Stimulated activated CD4-positive, alpha-beta T cell treated with anti-CD3 and anti-CD28 coated beads, Interleukin-12 subunit alpha, Interleukin-12 subunit beta, amount 100 ng/mL, for 48 hours (primary cell): Measurements from ENCODE around the gene ANGPTL8.
A peak's percentile ranks its signal among the peaks of the same experiment; 100 is the strongest.

Experiments used
- DNase-seq, 3 donors: peaks; one replicate each; pipeline ENCODE4 v3.0.0-alpha.2; 2020; ENCODE audit warnings: low read depth in 2 of 3, low spot score in 1 of 3

The ANGPTL8 gene

DNA sequence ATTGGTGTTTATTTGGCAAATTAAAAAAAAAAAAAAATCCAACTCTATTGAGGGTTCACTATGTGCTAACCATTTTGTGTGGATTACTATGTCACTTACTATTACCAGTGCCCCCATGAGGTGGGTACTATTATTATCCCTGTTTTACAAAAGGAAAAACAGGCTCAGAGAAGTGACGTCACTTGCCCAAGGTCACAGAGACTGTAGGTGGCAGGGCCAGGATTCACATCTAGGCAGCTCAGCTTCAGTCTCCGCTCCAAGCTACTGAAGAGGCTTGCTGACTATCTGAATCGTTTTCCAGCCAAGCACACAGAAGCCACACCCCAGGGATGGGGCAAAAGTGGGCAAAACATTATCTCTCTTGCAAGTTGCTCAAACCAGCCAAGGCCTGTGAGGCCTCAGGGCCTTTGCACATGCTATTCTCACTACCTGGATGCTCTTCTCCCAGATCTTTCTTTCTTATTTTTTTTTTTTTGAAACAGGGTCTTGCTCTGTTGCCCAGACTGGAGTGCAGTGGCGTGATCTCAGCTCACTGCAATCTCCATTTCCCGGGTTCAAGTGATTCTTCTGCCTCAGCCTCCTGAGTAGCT lies 4.8 kb upstream of the ANGPTL8 start:
- no peak for DNase-seq

DNA sequence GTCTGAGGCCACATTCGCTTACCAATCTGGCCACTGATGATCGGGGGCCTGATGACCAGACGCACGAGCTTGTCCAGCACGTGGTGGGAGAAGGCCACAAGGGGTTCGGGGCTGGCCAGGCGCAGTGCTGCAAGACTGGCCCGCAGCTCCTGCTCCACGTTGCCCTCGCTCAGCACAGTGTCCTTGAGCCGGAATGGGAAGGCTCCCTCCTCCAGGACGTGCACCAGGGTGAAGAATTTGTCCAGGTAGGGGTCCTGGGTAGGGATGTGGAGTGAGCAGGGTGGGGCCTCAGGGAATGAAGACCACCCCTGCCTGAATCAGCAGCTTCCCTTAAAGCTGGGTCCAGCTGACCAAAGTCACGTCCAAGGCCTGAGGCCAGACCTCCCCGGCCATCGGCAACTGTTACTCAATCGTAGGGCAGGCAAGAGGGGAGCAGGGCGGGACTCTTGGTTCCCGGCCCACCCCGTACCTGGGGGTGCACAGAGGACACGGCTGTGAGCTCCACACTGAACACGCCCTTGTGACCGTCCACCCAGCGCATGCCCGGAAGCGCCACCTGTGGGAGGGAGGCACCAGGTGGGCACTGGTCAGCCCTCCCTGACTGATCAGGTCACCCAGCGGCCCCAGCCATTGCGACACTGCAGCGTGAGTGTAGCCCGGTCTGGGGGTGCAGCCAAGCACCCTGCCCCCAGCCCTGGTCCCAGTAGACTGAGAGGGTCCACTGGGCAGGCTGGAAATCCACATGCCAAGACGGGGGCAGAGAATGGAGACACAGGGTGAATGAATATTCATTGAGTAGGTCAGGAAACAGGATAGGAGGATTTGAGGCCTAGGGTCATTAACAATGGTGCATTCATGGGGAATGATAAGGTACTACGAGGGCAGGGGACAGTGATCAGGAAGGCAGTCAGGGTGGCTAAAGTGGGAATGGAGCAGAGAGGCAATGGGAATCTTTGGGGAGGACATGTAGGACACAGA lies 2.8 kb upstream of the ANGPTL8 start:
- DNase-seq = no peak

DNA sequence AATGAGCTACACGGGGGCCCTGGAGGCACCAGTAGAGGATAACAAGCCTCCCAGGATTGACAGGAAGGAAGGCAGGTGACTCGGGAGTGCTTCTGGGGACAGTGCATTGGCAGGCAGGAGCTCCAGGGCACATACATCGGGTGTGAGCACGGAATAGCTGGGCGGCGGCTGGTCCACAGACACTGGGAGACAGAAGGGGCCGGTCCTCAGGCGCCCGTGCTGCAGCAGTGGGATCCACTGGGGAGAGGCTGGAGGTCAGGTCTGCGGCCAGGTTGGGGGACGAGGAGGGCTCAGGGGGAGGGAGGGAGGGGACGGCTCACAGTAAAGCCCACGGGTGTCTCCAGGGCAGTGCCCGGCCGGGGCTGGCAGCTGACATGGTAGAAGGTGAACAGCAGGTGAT lies 2.1 kb upstream of the ANGPTL8 start:
- no peak for DNase-seq

DNA sequence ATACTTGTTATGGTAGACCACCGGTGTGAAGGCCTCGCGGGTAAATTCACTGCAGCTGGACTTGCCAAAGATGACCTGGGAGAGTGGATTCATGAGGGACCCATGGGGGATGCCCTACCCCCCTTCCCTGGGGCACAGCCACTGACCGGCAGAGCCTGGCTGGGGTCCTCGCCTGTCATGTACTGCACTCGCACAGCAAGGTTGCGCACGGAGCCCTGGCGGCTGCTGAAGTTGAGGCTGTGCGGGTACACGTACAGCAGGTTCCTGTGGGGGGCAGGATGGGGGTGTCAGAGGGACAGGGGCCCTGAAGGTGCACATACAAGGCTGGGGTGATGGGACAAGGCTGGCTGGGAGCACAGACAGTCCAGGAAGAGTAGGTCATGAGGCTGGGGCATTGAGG lies 1.4 kb upstream of the ANGPTL8 start:
- DNase-seq = no peak

DNA sequence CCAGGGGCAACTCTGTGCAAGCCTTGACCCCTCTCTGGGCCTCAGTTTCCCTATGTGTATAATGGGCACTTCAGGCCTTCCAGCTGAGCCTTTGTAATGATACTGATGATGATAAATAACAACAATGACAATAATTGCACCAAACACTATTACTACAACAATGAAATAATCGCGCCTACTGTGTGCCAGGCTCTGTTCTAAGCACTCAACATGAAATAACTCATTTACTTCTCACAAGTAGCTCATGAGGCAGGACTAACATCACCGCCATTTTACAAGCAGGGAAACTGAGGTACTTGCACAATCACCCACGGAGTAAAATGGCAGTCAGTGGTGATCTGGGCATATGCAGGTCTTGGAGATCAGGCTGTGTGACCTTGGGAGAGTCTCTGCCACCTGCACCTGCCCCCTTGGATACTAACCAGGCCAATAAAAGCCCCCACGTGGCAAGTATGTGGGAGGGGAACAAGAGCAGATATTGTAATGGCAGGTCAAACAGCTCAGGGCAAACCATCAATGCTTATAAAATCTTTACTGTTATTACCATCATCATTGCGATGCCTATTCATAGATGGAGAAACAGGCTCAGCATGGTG lies 540 bp upstream of the ANGPTL8 start:
- no peak for DNase-seq

DNA sequence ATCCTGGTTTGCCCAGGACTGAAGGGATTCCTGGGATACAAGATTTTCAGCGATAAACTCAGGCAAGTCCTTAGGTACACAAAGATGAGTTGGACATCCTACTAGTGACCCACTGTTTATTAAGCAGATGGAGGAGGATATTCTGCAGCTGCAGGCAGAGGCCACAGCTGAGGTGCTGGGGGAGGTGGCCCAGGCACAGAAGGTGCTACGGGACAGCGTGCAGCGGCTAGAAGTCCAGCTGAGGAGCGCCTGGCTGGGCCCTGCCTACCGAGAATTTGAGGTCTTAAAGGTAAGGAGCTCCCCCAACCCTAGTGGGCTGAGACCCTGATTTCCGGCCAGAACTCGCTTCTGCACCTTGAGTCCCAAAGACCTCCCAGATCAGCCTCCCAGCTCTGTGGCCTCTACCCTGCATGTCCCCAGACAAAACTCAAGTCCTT lies 607 bp downstream of the ANGPTL8 start:
- DNase-seq = no peak

DNA sequence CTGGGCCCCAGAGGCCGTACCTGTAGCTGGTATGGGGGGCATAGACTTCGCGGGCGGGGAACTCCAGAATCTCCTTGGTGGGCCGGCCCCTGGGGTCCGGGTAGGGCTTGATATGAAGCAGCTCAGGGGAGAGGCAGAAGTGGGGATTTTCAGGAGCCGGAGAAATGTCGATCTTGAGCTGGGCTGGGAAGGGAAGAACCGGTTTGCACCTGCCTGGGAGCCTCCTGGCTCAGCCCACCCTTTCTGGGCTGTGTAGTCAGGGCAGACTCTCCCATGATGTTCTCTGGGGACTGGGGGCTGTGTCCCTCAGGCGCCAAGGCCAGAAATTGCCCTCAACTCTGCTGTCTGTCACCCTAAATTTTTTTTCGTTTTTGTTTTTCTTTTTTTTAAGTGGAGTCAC lies 2.6 kb downstream of the ANGPTL8 start:
- no peak for DNase-seq

DNA sequence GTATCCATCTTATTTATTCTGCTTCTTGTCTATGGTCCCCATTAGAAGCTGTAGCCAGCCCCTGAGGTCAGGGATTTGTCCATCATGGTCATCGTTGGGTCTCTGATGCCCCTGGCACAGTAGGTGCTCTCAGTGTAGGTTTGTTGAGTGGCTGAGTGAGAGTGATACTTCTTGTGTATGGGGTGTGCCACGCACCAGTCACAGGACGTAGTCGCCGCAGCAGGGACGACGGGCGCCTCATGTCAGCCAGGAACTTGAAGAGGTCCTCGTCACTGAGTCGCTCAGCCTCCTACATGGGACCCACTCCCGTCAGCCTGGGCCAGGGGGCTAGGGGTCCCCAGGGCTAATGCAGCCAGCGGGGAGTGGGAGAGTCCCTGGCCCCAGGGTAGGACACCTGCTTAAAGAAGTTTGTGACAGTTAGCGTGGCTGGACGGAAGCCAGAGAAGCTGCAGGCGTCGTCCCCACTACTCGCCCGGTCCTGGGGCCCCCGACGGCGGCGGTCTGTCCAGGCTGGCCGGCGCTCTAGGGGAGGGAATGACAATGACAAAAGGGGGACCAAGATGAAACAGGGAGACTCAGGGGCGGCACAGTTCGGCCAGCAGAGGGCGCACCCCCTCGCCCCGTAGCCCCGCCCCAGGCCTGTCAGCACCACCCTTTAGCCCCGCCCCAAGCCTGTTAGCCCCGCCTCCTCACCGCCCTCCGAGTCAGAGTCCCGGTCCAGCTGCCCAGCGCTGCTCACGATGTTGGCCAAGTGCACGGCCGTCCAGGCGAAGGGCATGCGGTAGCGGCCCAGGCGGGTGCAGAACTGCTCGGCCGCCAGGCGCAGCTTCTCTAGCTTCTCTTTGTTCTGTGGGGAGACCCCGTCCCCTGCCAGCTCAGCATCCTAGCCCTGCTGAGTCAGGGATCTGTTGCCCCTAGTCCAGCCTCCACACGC lies 3.7 kb downstream of the ANGPTL8 start:
- DNase-seq = peak; percentile 74 to 93 (median 87)

DNA sequence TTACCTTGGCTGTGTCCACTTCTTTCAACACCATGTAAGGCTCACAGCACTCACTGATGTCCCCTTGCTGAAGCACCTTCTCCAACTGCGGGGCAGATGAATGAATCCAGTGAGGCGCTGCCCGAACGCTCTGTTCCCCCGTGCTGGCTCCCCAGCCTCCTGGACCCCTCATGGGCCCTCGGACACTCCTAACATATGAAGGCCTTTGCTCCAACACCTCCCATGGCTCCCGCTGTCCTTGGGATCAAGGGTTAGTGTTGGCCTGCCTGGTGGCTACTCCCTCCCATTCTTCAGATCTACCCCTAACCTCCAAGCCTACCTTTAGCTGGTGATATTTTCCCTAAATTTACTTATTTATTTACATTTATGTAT lies 4.4 kb downstream of the ANGPTL8 start:
- DNase-seq = no peak

DNA sequence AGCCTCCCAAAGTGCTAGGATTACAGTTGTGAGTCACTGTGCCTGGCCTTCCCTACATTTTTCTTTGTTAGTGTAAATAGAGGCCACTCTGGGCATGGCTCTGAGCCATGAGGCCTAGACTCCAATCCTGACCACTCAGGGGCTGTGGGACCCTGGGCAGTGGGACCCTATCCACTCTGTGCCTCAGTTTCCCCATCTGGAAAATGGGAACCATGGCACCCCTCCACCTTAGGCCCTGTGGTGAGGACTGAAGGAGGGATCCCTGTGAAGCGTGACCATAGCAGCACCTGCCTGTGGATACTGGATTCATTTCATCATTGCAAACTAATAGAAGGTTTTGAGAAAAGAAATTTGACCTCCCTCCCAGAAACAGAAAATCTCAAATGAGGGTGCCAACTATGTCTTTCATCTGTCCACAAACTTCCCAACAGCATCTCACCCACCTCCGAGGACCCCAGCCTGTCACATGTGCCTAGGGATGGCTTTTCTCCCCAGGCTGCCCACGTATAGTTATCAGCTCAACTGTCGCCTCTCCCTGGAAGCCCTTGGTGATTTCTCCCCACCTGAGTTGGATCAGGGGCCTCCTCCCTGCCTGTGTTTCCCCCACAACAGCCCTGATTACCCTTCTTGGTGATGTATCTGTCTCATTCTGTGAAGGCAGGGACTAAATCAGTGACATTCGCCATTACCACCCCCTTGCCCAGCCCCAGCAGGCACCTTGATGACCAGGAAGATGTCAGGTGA lies 5.6 kb downstream of the ANGPTL8 start:
- DNase-seq = no peak

DNA sequence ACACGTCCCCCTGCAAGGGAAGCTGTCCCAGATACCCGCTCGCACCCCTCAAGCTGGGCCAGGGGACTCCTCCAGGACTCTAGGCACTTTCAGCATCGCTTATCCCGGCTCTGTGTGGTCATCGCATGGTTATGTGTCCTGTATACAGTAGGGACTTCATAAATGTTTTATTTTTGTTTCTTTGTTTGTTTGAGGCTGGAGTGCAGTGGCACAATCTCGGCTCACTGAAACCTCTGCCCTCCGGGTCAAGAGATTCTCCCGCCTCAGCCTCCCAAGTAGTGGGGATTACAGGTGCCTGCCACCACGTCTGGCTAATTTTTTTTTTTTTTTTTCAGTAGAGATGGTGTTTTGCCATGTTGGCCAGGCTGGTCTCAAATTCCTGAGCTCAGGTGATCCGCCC lies 7.5 kb downstream of the ANGPTL8 start:
- no peak for DNase-seq

DNA sequence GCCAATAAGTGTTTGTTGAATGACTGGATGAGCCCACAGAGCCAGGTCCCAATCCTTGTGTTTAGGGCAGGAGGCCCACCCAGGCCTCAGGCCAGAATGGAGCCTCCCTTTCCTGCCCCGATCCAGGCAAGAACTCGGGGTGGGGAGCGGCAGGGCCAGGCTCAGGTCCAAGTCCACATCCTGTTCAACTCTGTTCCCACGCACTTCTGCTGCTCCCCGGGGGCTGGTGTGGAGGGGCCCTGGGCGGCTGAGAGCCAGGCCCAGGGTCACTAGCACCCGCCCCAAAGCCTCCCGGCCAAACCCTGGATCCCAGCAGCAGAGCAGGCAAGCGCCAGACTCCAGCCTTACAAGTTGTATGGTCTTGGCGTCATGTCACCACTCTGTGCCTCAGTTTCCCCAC lies 8.0 kb downstream of the ANGPTL8 start:
- no peak for DNase-seq

DNA sequence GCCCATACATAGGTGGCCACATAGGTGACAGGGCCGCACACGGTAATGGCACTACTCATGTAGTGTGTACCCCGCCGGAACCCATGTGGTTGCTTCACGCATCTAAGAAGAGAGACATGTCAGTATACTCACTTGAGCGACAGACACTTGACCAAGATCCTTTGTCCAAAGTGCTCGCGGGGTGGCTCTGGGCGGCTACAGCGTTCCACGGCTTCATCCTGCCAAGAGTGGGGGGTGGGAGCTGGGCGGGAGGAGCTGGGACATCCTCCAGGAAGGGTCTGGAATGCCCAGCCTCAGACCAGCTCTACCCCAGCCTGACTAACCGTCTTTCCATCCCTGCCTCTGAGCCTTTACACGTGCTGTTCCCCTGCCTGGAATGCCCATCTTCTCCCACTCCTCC lies 8.5 kb downstream of the ANGPTL8 start:
- no peak for DNase-seq

DNA sequence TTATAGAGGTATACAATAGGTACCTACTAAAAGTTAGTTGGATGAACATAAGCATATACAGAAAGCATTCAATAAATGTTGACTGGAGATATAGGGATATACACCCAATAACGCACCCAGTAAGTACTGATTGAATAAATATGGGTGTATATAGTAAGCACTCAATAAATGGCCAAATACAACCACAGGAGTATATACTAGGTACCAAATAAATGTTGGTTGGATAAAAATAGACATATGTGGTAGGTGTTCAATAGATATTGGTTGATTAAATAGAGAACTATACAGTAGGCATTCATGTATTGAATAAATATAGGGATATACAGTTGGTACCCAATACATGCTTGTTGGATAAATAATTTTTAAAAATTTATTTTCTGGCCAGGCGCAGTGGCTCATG lies 9.4 kb downstream of the ANGPTL8 start:
- no peak for DNase-seq

DNA sequence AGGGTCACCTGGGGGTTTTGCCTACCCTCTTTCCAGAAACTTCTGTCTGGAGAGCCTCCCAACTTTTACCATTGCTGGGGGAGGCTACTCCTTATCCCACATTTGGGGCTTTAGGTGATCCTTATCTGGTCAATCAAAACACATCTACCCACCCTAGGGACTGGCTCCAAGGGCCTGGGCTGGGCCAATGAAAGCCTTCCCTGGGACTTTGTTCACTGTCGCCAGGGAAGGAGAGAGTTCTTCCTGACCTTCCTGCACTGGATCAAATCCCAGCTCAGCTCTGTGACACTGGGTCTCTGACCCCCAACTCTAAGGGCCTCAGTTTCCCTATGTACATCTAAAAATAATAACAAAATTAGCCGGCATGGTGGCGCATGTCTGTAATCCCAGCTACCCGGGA lies 11.8 kb downstream of the ANGPTL8 start:
- DNase-seq = no peak

DNA sequence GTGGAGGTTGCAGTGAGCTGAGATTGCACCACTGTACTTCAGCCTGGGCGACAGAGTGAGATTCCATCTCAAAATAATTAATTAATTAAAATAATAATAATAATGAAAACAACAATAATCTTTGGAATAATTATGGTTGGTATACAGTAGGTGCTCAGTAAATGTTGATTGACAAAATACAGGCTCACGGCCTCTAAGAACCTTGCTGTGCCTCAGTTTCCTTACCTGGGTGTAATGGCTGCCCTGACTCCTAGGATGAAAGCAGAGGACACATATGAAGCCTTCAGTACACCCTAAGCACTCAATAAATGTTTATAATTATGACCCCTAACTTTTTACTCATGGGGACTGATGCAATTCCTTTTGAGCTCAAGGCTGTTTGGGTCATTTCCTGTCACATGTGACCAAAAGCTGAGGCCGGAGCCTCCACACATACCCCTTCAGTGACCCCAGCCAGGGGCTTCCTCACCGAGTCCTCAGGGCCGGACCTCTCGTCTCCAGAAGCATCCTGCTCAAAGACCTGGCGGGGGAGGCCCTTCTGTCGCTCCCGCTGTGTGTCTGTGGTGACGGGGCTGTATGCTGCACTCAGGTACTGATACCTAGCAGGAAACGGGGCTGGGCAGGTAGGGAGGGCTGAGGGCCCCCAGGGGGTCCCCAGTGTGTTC lies 12.4 kb downstream of the ANGPTL8 start:
- no peak for DNase-seq

DNA sequence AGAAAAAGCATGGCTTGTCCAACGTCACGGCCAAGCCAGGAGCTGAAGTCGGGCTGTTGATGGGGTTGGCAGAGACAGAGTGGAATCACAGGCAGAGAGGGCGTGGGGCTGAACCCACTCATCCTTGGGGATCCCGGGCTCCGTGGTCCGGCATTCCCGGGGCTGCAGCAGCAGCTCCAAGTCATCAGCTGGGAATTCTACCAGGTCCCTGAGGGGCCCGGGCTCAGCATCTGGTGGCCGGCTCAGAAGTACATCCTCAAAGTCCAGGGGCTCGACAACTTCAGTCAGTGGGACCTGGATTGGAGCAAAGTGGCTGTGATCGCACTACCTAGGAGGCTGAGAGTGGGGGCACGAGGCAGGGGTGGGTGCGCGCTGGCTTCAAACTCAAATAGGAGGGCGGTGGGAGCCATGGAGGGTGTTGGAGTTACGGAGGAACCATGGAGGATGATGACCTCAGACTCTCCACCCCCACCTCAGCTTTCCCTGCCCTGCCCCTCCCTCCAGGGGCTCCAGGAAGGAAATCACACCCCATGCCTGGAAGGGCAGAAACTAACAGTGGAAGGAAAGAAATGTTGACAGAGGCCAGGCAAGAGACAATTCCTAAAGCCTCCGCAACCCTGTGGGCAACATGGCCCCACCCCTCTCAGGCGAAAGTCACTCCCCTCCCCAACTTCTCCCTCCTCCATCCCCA lies 13.4 kb downstream of the ANGPTL8 start:
- no peak for DNase-seq

DNA sequence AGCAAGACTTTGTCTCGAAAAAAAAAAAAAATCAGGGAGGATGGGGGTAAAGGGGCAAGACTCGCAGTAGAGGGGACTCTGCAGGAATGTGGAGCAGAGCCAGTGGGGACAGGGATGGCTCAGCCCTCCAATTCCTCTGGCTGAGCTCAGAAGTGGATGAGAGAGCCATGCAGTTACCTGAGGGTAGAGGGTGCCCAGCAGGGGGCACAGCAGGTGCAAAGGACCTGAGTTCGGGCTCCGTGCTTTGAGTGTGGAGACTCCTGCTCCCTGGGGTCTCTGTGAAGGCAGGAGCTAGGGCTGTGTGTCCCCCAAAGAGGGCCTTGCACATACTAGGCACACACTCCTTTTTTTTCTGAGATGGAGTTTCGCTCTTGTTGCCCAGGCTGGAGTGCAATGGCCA lies 15.2 kb downstream of the ANGPTL8 start:
- no peak for DNase-seq

DNA sequence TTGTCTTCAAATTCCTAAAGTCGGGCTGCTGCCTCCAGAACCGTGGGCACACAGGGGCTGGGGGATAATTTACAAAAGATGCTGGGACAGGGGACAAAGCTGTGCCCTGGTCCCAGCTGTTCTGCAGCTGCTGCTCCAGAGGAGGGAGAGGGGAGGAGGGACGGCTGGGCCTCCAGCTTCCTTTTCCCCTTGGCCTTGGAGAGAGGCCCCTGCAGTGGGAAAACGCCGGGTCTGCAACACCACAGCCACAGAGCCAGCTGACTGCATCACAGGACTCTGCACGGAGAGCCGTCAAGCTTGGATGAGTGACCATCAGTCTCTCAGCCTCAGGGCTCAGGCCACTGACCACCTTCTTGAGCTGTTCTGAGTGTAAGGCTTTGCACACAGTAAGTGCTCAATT lies 16.8 kb downstream of the ANGPTL8 start:
- no peak for DNase-seq
